OCI-LY1 (cell line): Measurements from ENCODE around the gene TMEM52.

Source experiments
- H2AFZ ChIP-seq: fragments of 200-600 bp; sonication (generic), shearing (Covaris generic); 2 replicates; pipeline ENCODE4 v1.6.0; 2014; ENCODE audit warnings: antibody characterized with exemption, mild to moderate bottlenecking, low read length
- H3F3A ChIP-seq: fragments of 200-600 bp; sonication (generic), shearing (Covaris generic); 2 replicates; pipeline ENCODE4 v1.6.0; 2014; ENCODE audit warnings: mild to moderate bottlenecking, antibody characterized with exemption, low read length, moderate library complexity; ENCODE audit not compliant: insufficient read depth
- H3K27ac ChIP-seq: fragments of 200-600 bp; sonication (generic); 2 replicates; pipeline ENCODE4 v1.5.1; 2014; ENCODE audit warnings: low read length, mixed run types, mild to moderate bottlenecking, low read depth; ENCODE audit not compliant: poor library complexity, severe bottlenecking
- H3K27me3 ChIP-seq: fragments of 200-600 bp; sonication (generic); 2 replicates; pipeline ENCODE4 v1.6.0; 2014; ENCODE audit warnings: antibody characterized with exemption, mild to moderate bottlenecking, low read length, moderate library complexity; ENCODE audit not compliant: insufficient read depth
- H3K36me3 ChIP-seq: fragments of 200-600 bp; sonication (generic); 2 replicates; pipeline ENCODE4 v1.6.1; 2014; ENCODE audit warnings: mild to moderate bottlenecking, antibody characterized with exemption, low read length, moderate library complexity, mixed read lengths; ENCODE audit not compliant: insufficient read depth
- H3K4me1 ChIP-seq: fragments of 200-600 bp; sonication (generic); 2 replicates; pipeline ENCODE4 v1.5.1; 2014; ENCODE audit warnings: mild to moderate bottlenecking, low read length, moderate library complexity; ENCODE audit not compliant: insufficient read depth, severe bottlenecking
- H3K4me2 ChIP-seq: fragments of 200-600 bp; sonication (generic), shearing (Covaris generic); 2 replicates; pipeline ENCODE4 v1.6.1; 2014; ENCODE audit warnings: low read length
- H3K4me3 ChIP-seq: fragments of 200-600 bp; sonication (generic); 2 replicates; pipeline ENCODE4 v1.5.1; 2014; ENCODE audit warnings: low read length, low read depth, mild to moderate bottlenecking, mixed read lengths; ENCODE audit not compliant: poor library complexity, severe bottlenecking
- H3K79me2 ChIP-seq: fragments of 200-600 bp; shearing (Covaris generic); 2 replicates; pipeline ENCODE4 v1.6.1; 2016; ENCODE audit warnings: mixed run types, low read length, mixed read lengths; ENCODE audit not compliant: insufficient read depth
- H3K9ac ChIP-seq: fragments of 200-600 bp; sonication (generic), shearing (Covaris generic); 2 replicates; pipeline ENCODE4 v1.6.1; 2014; ENCODE audit warnings: mild to moderate bottlenecking, low read length, mixed read lengths
- H3K9me2 ChIP-seq: fragments of 200-600 bp; sonication (generic), shearing (Covaris generic); 2 replicates; pipeline ENCODE4 v1.6.1; 2014; ENCODE audit warnings: low read depth, mild to moderate bottlenecking, low read length, mixed read lengths
- H3K9me3 ChIP-seq: fragments of 200-600 bp; shearing (Covaris generic); 2 replicates; pipeline ENCODE4 v1.6.1; 2014; ENCODE audit warnings: low read length, mixed read lengths
- H4K20me1 ChIP-seq: fragments of 200-600 bp; sonication (generic), shearing (Covaris generic); 2 replicates; pipeline ENCODE4 v1.6.0; 2016; ENCODE audit warnings: mild to moderate bottlenecking, low read length; ENCODE audit not compliant: insufficient read depth
- CTCF ChIP-seq: fragments of 200-600 bp; sonication (generic), shearing (Covaris generic); IDR thresholded peaks from 2 replicates; pipeline ENCODE4 v1.5.1; 2017; ENCODE audit warnings: mild to moderate bottlenecking, antibody characterized with exemption, low read length, moderate library complexity, mixed read lengths
- EZH2 ChIP-seq: fragments of 200-600 bp; sonication (generic), shearing (Covaris generic); IDR thresholded peaks from 2 replicates; pipeline ENCODE4 v1.8.0; 2017; ENCODE audit warnings: borderline replicate concordance, mixed run types, mild to moderate bottlenecking, antibody characterized with exemption, low read length, moderate library complexity, mixed read lengths

Gene TMEM52

GRCh38 chr1:1966071-1966740 is 47.1 kb upstream of the TMEM52 start:
- H3K4me2 ChIP-seq = no peak overlapping the region
- TF ChIP-seq CTCF = no peak
- TF ChIP-seq EZH2 = no peak

GRCh38 chr1:1965546-1965945 is 46.5 kb upstream of the TMEM52 start:
- H3K27ac ChIP-seq = no peak overlapping the region
- no peaks in the 10 kb centered on the region for H3F3A ChIP-seq
- H3K36me3 ChIP-seq = no peaks in the 10 kb centered on the region
- no peaks in the 10 kb centered on the region for H3K4me1 ChIP-seq
- H3K9me3 ChIP-seq = no peaks in the 10 kb centered on the region
- no peaks in the 10 kb centered on the region for H4K20me1 ChIP-seq
- no peaks in the 10 kb centered on the region for H3K79me2 ChIP-seq
- no peak overlapping the region for H3K4me2 ChIP-seq
- H3K9me2 ChIP-seq = no peaks in the 10 kb centered on the region
- H2AFZ ChIP-seq = no peak overlapping the region
- H3K27me3 ChIP-seq = no peaks in the 10 kb centered on the region
- H3K9ac ChIP-seq = no peak overlapping the region
- no peak overlapping the region for H3K4me3 ChIP-seq
- TF ChIP-seq EZH2 (no peak), CTCF (no peak)

More at GRCh38 chr1:1966071-1966740, 47.1 kb upstream of the TMEM52 start:
- no peaks in the 10 kb centered on the region for H3K4me1 ChIP-seq
- H3K27ac ChIP-seq = no peak overlapping the region
- no peaks in the 10 kb centered on the region for H3K9me3 ChIP-seq
- H3F3A ChIP-seq = no peaks in the 10 kb centered on the region
- no peaks in the 10 kb centered on the region for H3K36me3 ChIP-seq
- no peaks in the 10 kb centered on the region for H3K27me3 ChIP-seq
- no peaks in the 10 kb centered on the region for H3K9me2 ChIP-seq
- no peak overlapping the region for H3K4me3 ChIP-seq
- H2AFZ ChIP-seq = no peak overlapping the region
- no peaks in the 10 kb centered on the region for H3K79me2 ChIP-seq
- H4K20me1 ChIP-seq = no peaks in the 10 kb centered on the region
- H3K9ac ChIP-seq = no peak overlapping the region

GRCh38 chr1:1964811-1965210 is 45.7 kb upstream of the TMEM52 start:
- no peak overlapping the region for H3K9ac ChIP-seq
- no peak overlapping the region for H3K27ac ChIP-seq
- no peaks in the 10 kb centered on the region for H3K4me1 ChIP-seq
- peaks cover under 1% of the 10 kb centered on the region; the same call in 1 of the 2 replicates for H3K27me3 ChIP-seq
- H3K4me3 ChIP-seq = no peak overlapping the region
- H3K4me2 ChIP-seq = no peak overlapping the region
- H4K20me1 ChIP-seq = no peaks in the 10 kb centered on the region
- TF ChIP-seq CTCF = no peak
- no peak for TF ChIP-seq EZH2
- no peaks in the 10 kb centered on the region for H3K9me3 ChIP-seq
- H3K9me2 ChIP-seq = no peaks in the 10 kb centered on the region
- no peaks in the 10 kb centered on the region for H3K36me3 ChIP-seq
- no peaks in the 10 kb centered on the region for H3F3A ChIP-seq
- H2AFZ ChIP-seq = no peak overlapping the region
- H3K79me2 ChIP-seq = no peaks in the 10 kb centered on the region
